UCSD-AML1 (cell line): ENCODE results near the gene INSM1.

ENCODE experiments used
- DNase-seq: peaks from one replicate; lab custom pipeline; 2025; ENCODE audit not compliant: unreplicated experiment; lab: John Stamatoyannopoulos, UW

INSM1 gene

GRCh38 chr20:20360464-20360863 lies 7.4 kb upstream of the INSM1 start:
- peak; percentile 56 for DNase-seq

GRCh38 chr20:20362774-20363433 lies 5.0 kb upstream of the INSM1 start:
- DNase-seq: no peak

DNA sequence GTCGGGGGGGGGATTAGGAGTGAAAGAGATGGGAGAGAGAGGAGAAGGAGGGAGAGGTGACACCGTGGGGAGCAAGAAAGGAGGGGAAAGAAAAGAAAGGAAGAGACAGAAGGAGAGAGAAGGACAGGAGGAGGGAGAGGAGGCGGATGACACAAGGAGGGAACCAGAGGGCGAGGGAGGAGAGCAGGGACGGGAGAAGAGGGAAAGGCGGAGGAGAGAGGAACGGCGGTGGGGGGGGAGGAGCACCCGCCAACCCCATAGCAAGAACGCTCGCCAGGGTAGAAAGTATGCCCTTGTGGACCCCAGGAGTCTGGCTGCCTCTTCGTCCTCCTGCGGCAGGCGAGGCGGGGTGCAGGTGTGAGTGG lies 4.5 kb upstream of the INSM1 start:
- no peak for DNase-seq

GRCh38 chr20:20363799-20364592 lies 3.9 kb upstream of the INSM1 start:
- no peak for DNase-seq

- no peak for DNase-seq
Observed at GRCh38 chr20:20364593-20365479, 3.1 kb upstream of the INSM1 start.

DNA sequence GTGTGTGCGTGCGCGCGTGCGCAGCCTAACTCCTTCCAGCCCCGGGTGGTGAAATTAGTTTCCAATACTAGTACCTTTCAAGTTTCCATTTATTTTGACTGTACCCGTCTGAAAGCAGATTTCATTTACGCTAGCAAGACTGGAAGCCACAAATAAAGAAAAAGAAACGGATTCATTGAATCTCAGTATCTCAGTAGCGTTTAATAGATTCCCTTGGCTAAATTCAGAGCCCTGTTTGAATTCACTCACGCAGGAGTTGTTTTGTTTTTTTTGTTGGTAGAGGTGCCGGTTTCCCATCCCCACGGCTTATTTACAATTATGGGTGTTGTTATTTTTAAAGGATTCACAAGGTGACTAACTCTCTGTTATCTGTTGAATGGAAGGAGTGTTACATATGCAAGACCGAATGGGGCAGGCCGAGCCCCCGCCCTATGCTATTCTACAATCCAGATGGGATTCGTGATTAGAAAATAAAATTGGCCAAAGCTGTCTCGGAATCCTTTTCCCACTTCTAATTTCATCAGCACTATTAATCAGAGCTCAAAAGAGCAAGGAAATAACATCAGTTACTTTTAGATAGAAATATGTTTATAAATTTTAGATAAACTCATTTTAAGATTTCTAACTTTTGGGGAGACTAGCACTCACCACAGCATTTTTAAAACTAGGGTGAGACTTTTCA lies 2.3 kb upstream of the INSM1 start:
- no peak for DNase-seq

- DNase-seq: no peak
Observed at GRCh38 chr20:20366551-20366875, 1.4 kb upstream of the INSM1 start.

- DNase-seq: no peak
Observed at GRCh38 chr20:20366876-20367574, 879 bp upstream of the INSM1 start.

- no peak for DNase-seq
Observed at GRCh38 chr20:20368418-20369249, 730 bp downstream of the INSM1 start.

DNA sequence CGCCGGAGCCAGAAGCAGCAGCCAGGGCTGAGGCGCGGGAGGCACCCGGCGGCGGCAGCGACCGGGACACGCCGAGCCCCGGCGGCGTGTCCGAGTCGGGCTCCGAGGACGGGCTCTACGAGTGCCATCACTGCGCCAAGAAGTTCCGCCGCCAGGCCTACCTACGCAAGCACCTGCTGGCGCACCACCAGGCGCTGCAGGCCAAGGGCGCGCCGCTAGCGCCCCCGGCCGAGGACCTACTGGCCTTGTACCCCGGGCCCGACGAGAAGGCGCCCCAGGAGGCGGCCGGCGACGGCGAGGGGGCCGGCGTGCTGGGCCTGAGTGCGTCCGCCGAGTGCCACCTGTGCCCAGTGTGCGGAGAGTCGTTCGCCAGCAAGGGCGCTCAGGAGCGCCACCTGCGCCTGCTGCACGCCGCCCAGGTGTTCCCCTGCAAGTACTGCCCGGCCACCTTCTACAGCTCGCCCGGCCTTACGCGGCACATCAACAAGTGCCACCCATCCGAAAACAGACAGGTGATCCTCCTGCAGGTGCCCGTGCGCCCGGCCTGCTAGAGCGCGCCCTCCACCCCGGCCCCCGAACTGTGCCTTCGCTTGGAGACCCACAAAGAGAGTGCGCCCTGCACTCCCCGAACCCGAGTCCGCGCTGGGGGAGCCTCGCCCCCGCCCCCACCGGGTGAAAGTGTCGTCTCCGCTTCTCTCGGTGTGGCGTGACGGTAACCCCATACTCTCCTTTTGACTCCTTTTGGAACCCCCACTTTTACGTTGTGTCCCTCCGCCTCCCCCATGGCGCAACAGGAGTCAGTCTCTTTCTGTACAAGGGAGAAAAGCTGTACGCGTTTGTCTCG lies 1.6 kb downstream of the INSM1 start:
- DNase-seq: no peak

DNA sequence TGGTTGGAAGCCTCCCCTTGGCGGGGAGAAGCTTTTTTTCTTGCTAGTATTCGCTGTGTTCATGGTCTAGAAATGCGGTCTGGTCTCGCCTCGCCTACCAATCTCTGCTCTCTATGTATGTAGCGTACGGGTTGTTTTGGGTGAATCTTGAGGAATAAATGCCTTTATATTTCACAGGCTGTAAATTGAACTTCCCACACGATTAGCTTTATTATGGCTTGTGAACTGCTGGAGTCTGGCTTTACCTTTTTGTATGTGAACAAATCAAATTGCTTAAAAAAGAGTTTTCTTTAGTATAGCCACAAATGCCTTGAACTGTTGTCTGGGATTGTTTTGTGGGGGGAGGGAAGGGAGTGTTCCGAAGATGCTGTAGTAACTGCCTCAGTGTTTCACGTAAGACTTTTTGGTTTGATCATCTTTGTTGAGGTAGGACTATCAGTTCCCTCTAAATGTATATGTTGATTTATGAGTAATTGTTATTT lies 2.2 kb downstream of the INSM1 start:
- no peak for DNase-seq

DNA sequence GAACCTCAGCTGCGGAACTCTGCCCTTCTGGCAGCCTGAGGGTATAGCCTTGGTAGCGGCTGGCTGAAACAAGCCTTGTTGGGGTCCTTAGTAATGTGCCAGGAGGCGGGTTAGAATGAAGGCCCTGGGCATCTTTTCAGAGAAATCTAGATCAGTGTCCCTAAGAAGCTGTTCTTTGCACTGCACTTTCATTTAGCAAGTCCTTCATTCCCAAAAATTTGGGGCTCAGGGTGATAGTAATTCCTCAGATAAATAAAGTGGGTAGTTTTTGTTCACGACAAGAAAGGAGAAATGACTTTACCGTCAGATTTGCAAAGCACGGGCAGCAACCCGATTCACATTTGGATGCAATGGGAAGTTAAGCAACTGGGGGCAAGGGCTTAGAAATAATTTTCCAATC lies 3.2 kb downstream of the INSM1 start:
- DNase-seq: no peak

DNA sequence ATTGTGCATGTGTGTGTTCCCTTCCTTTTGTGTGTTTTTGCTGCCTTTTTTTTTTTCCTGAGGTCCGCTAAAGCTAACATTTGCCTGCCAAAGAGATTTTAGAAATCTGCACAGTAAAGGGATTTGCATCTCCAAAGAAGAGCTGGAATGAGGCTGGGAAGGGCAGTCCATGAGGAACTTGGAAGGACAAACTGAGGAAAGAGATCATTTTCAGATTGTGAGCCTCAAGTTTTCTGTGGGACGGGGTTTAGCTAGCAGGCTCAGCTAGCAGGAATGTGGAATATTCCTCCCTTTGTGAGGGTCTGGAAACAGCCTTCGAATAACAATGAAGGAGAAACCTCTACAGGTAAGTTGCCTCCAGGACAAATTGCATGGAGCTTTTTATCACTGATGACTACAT lies 3.8 kb downstream of the INSM1 start:
- DNase-seq: no peak

GRCh38 chr20:20373091-20373571 lies 5.2 kb downstream of the INSM1 start:
- DNase-seq: no peak

DNA sequence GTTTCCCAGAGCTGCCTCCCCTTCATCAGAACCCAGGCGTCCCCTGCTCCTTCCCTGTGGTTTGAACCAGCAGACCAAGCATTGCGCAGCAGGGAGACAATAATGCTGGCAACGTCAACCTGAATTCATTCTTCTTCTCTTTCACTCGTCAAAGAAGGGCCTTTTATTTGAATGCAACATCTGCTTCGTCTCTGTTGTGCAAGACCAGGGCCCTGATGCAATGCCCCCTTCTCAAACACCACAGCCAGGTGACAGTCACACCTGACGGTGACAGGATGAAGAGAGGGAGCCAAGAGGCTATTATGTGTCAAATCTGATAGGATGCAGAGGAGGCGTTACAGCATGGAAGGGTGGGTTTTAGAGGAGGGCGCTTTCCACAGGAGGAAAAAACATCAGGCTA lies 8.0 kb downstream of the INSM1 start:
- DNase-seq: no peak

- DNase-seq: no peak
Observed at GRCh38 chr20:20386192-20386591, 18.3 kb downstream of the INSM1 start.

DNA sequence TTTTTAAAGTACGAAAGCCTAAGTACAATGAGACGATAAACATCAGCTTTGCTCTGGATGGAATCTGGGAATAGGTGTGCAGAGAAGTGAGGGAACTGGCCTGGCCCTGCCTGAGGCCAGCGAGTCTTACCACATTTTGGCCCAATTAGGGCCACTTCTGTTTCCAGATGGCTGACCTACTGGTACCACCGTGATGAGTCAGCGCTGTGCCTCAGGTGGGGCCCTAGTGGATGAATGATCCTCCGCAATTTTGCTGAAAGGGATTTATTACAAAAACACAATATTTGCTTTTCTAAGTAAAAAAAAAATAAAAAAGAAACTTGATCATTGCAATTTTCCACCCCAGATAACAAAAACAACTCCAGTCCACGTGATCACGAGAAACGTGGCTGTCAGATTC lies 22.5 kb downstream of the INSM1 start:
- no peak for DNase-seq

- DNase-seq: no peak
Observed at GRCh38 chr20:20391115-20391514, 23.2 kb downstream of the INSM1 start.

DNA sequence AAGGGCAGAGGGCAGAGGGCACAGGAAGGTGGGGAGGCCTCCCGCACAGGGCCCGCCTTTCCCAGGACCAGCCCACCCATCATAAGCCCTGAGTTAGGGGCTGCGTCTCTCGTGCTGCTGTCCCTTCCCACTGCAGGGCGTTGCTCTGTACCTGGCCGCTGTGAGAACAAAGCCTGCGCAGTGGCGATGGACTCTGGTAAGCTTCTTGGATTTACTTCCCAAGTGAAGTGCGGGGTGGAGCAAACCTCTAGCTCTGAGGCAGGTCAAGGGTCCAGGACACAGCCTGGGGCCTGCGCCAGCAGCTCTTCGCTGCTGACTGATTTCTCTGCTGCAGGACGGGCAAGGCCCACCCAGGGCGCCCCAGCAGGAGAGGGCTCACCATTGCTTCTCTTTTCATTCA lies 23.9 kb downstream of the INSM1 start:
- DNase-seq: no peak
